Measurements from ENCODE around the gene IVD. TPM values are rescaled to one million over a fixed set of nuclear protein-coding genes. Genes with fewer than 3 reads are reported as not detected.
"Not testable (repeated sequence)": the region's sequence is repeated elsewhere in the genome, so short reads cannot be mapped to it uniquely, and the experiment has no call there.

The IVD gene
- polyA plus RNA-seq, 1 donor from 2014 or later: 28.6 TPM

- Histone ChIP-seq H3K9me2 (ENCODE audit: insufficient read depth, low read length) (no peaks in the 10 kb centered on the region), H3K27me3 (ENCODE audit: insufficient read depth, low read depth, low read length) (no peaks in the 10 kb centered on the region), H3F3A (ENCODE audit: insufficient read depth, low read length, poor library complexity, severe bottlenecking) (no peaks in the 10 kb centered on the region), H3K79me2 (replicated peaks; ENCODE audit: insufficient read depth, low read length) (peaks cover 23% of the 10 kb centered on the region), H3K4me3 (ENCODE audit: low read length) (no peak overlapping the region), H3K27ac (ENCODE audit: low read length) (no peak overlapping the region), H3K36me3 (ENCODE audit: insufficient read depth, low read length) (no peaks in the 10 kb centered on the region), H2AFZ (ENCODE audit: low read depth, low read length) (no peak overlapping the region), H3K9me3 (ENCODE audit: low read length) (no peaks in the 10 kb centered on the region), H4K20me1 (ENCODE audit: insufficient read depth) (peaks cover 5% of the 10 kb centered on the region), H3K4me2 (ENCODE audit: low read length) (no peak overlapping the region), H3K9ac (ENCODE audit: low read length) (no peak overlapping the region)
- no peak for TF ChIP-seq RAD21 (conservative IDR thresholded peaks at IDR 0.05)
- TF ChIP-seq EP300 (conservative IDR thresholded peaks at IDR 0.05; ENCODE audit: poor library complexity, severe bottlenecking): no peak
- no peak for TF ChIP-seq EZH2 (IDR thresholded peaks at IDR 0.05; ENCODE audit: borderline replicate concordance, insufficient read depth, low read length, poor library complexity, severe bottlenecking)
- TF ChIP-seq MXI1 (conservative IDR thresholded peaks at IDR 0.05; ENCODE audit: poor library complexity, severe bottlenecking): no peak
- TF ChIP-seq POLR2AphosphoS5 (IDR thresholded peaks at IDR 0.05): no peak
- no peak for TF ChIP-seq REST (IDR thresholded peaks at IDR 0.05; ENCODE audit: borderline replicate concordance)
- TF ChIP-seq SMC3 (conservative IDR thresholded peaks at IDR 0.05; ENCODE audit: poor library complexity): no peak
- TF ChIP-seq CTCF (IDR thresholded peaks at IDR 0.05; ENCODE audit: poor library complexity, severe bottlenecking): no peak
- no peak for TF ChIP-seq TAF1 (IDR thresholded peaks at IDR 0.05; ENCODE audit: low read depth)
Measured at GRCh38 chr15:40452296-40453090, 46.9 kb downstream of the IVD start.

GRCh38 chr15:40453941-40454340, 48.3 kb downstream of the IVD start:
- H3K4me2 ChIP-seq (ENCODE audit: low read length); H3K9ac ChIP-seq (ENCODE audit: low read length); H4K20me1 ChIP-seq (ENCODE audit: insufficient read depth): not testable (repeated sequence)

More at GRCh38 chr15:40453941-40454340, 48.3 kb downstream of the IVD start:
- not testable (repeated sequence) for H3F3A ChIP-seq (ENCODE audit: insufficient read depth, low read length, poor library complexity, severe bottlenecking); H3K4me3 ChIP-seq (ENCODE audit: low read length); H3K27me3 ChIP-seq (ENCODE audit: insufficient read depth, low read depth, low read length); H3K27ac ChIP-seq (ENCODE audit: low read length); H2AFZ ChIP-seq (ENCODE audit: low read depth, low read length); H3K9me2 ChIP-seq (ENCODE audit: insufficient read depth, low read length); H3K9me3 ChIP-seq (ENCODE audit: low read length); H3K36me3 ChIP-seq (ENCODE audit: insufficient read depth, low read length)
- H3K79me2 ChIP-seq (replicated peaks; ENCODE audit: insufficient read depth, low read length): peaks cover 20% of the 10 kb centered on the region

Measured in neural cell (in vitro differentiated cells).